Panc1 (cell line): ENCODE results near the gene STARD5.

ENCODE experiments used
- POLR2AphosphoS5 ChIP-seq: IDR thresholded peaks from 2 replicates; pipeline ENCODE4 v1.6.1; 2012; ENCODE audit warnings: mild to moderate bottlenecking, low read depth, low read length, moderate library complexity
- SIN3A ChIP-seq: IDR thresholded peaks from 2 replicates; pipeline ENCODE4 v1.6.1; 2012; ENCODE audit warnings: low read depth, mild to moderate bottlenecking, low read length, moderate library complexity, borderline replicate concordance; ENCODE audit not compliant: insufficient read depth
- TF ChIP-seq, protein P1 (sequence below): fragments of 450-650 bp; IDR thresholded peaks from 2 replicates; pipeline ENCODE4 v1.5.1; 2017; ENCODE audit warnings: mild to moderate bottlenecking
- TF ChIP-seq, protein P2 (sequence below), 2 experiments: IDR thresholded peaks; 2 replicates each; pipeline ENCODE4 v1.6.1; 2011 to 2012; ENCODE audit warnings: low read depth in 2 of 2, control low read depth in 1 of 2, low read length in 1 of 2, mild to moderate bottlenecking in 1 of 2, moderate library complexity in 1 of 2; ENCODE audit not compliant: insufficient read depth in 1 of 2

DNA sequence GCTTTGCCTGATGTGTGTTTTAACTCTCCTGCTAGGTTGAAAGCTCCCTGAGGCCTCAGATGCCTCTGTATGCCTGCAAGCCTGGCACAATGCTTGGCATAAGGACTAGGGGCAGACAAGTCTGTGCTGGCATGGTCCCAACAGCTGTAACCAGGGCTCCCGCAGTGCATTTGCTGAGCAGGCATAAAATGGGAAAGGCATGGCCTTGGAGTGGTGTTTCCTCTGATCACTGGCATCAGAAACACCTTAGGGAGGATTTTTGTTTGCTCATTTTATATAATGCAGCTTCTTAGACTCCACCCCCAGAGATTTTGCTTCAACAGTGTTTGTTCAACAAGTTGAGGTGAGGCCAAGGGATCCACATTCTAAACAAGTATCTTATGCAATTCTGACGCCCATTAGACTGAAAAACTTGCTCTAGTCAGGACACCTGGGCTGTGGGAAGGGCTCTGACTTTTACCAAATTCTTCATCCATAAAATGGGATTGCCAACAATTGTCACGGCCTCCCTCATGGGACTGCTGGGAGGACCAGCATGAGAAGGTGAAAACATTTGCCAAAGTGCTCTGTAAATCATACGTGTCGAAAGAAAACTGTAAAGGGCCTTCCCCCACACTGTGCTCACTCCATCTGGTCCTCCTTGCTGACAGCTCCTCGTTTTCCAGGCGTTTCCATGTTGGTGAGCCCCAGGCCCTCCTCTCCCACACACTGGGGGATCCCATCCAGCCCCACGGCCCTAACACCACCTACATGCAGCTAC, 43.1 kb downstream of the STARD5 start:
- TF ChIP-seq, protein P1, sequence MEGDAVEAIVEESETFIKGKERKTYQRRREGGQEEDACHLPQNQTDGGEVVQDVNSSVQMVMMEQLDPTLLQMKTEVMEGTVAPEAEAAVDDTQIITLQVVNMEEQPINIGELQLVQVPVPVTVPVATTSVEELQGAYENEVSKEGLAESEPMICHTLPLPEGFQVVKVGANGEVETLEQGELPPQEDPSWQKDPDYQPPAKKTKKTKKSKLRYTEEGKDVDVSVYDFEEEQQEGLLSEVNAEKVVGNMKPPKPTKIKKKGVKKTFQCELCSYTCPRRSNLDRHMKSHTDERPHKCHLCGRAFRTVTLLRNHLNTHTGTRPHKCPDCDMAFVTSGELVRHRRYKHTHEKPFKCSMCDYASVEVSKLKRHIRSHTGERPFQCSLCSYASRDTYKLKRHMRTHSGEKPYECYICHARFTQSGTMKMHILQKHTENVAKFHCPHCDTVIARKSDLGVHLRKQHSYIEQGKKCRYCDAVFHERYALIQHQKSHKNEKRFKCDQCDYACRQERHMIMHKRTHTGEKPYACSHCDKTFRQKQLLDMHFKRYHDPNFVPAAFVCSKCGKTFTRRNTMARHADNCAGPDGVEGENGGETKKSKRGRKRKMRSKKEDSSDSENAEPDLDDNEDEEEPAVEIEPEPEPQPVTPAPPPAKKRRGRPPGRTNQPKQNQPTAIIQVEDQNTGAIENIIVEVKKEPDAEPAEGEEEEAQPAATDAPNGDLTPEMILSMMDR: no peak
- TF ChIP-seq SIN3A: no peak
- TF ChIP-seq, protein P2, sequence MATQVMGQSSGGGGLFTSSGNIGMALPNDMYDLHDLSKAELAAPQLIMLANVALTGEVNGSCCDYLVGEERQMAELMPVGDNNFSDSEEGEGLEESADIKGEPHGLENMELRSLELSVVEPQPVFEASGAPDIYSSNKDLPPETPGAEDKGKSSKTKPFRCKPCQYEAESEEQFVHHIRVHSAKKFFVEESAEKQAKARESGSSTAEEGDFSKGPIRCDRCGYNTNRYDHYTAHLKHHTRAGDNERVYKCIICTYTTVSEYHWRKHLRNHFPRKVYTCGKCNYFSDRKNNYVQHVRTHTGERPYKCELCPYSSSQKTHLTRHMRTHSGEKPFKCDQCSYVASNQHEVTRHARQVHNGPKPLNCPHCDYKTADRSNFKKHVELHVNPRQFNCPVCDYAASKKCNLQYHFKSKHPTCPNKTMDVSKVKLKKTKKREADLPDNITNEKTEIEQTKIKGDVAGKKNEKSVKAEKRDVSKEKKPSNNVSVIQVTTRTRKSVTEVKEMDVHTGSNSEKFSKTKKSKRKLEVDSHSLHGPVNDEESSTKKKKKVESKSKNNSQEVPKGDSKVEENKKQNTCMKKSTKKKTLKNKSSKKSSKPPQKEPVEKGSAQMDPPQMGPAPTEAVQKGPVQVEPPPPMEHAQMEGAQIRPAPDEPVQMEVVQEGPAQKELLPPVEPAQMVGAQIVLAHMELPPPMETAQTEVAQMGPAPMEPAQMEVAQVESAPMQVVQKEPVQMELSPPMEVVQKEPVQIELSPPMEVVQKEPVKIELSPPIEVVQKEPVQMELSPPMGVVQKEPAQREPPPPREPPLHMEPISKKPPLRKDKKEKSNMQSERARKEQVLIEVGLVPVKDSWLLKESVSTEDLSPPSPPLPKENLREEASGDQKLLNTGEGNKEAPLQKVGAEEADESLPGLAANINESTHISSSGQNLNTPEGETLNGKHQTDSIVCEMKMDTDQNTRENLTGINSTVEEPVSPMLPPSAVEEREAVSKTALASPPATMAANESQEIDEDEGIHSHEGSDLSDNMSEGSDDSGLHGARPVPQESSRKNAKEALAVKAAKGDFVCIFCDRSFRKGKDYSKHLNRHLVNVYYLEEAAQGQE (IDR thresholded peaks at IDR 0.05; ENCODE audit: insufficient read depth in 1 of 2, low read depth in 2 of 2, low read length in 1 of 2): no peak
- no peak for TF ChIP-seq POLR2AphosphoS5
